IPS-20b (cell line): ENCODE results near the gene KREMEN2.

ENCODE experiments used
- H3K27ac ChIP-seq: one replicate; pipeline ENCODE4 v1.5.1; 2013; ENCODE audit warnings: low read length
- H3K27me3 ChIP-seq: 2 replicates; pipeline ENCODE4 v1.6.1; 2013; ENCODE audit warnings: mild to moderate bottlenecking, low read length, inconsistent platforms; ENCODE audit not compliant: insufficient read depth
- H3K36me3 ChIP-seq: 2 replicates; pipeline ENCODE4 v1.6.1; 2013; ENCODE audit warnings: low read depth, mild to moderate bottlenecking, inconsistent platforms, low read length, moderate library complexity; ENCODE audit not compliant: insufficient read depth
- H3K4me1 ChIP-seq: 2 replicates; pipeline ENCODE4 v1.6.1; 2013; ENCODE audit warnings: mild to moderate bottlenecking, control low read depth, inconsistent platforms, low read length, moderate library complexity; ENCODE audit not compliant: insufficient read depth
- H3K4me3 ChIP-seq: 2 replicates; pipeline ENCODE4 v1.5.1; 2013; ENCODE audit warnings: mild to moderate bottlenecking, low read length, inconsistent platforms
- H3K9ac ChIP-seq: 2 replicates; pipeline ENCODE4 v1.6.1; 2013; ENCODE audit warnings: low read depth, mild to moderate bottlenecking, inconsistent platforms, low read length, moderate library complexity
- H3K9me3 ChIP-seq: 2 replicates; pipeline ENCODE4 v1.6.1; 2013; ENCODE audit warnings: mild to moderate bottlenecking, low read depth, low read length, inconsistent platforms; ENCODE audit not compliant: insufficient read depth

Gene KREMEN2

GRCh38 chr16:2996298-2996697, 32.2 kb downstream of the KREMEN2 start:
- Histone ChIP-seq H3K4me1 (no peaks in the 10 kb centered on the region), H3K27ac (no peak overlapping the region), H3K36me3 (no peaks in the 10 kb centered on the region), H3K9ac (no peak overlapping the region), H3K9me3 (no peaks in the 10 kb centered on the region), H3K4me3 (no peak overlapping the region), H3K27me3 (no peaks in the 10 kb centered on the region)

DNA sequence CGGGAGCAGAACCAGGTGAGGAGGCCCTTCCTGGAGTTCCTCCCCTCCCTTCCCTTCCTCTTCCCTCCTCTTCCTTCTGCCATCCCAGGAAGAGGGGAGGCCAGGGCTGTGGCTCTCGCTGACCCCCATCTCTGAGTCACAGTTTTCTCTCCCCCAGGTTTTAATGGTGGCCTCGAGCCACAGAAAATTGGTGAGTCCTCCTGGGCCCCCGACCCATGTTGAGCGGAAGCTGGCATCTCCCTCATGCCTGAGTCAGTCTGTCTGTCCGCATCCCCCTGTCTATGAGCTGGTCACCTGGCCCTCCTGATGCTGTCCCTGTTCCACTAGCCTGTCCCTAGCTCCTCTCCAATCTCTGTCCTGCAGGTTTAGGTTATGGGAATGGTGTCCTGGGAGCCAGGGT, 35.9 kb downstream of the KREMEN2 start:
- Histone ChIP-seq H3K27ac (no peak overlapping the region), H3K4me1 (no peaks in the 10 kb centered on the region), H3K36me3 (no peaks in the 10 kb centered on the region), H3K27me3 (peaks cover 2% of the 10 kb centered on the region; the same call in 1 of the 2 replicates), H3K9me3 (no peaks in the 10 kb centered on the region), H3K9ac (no peak overlapping the region), H3K4me3 (no peak overlapping the region)

- peaks cover 4% of the 10 kb centered on the region; the same call in 1 of the 2 replicates for H3K27me3 ChIP-seq
- H3K9me3 ChIP-seq: no peaks in the 10 kb centered on the region
- H3K4me1 ChIP-seq: no peaks in the 10 kb centered on the region
- H3K27ac ChIP-seq: no peak overlapping the region
- no peak overlapping the region for H3K9ac ChIP-seq
- H3K4me3 ChIP-seq: no peak overlapping the region
- H3K36me3 ChIP-seq: no peaks in the 10 kb centered on the region
Observed at GRCh38 chr16:3000540-3000939, 36.5 kb downstream of the KREMEN2 start.

DNA sequence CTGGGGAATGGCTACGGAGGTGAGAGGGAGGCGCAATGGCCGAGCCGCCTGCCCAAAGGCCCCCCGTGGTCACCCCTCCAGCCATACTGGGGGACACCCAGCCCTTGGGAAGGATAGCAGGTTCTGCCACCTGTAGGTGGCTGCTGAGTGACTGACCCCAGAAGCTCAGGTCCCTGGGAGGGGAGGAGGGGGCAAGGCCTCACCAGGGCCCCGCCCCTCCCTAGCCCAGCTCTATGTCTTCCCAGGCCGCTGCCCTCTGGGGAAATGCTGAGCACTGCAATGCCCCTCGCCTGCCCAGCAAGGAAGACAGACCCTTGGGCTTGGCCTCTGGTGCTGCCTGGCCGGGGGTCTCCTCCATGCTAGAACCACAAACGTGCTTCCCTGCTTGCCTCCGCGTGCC, 37.2 kb downstream of the KREMEN2 start:
- H3K27ac ChIP-seq: no peak overlapping the region
- H3K9me3 ChIP-seq: no peaks in the 10 kb centered on the region
- no peak overlapping the region for H3K9ac ChIP-seq
- H3K4me1 ChIP-seq: peaks cover 5% of the 10 kb centered on the region; the same call in 1 of the 2 replicates
- no peak overlapping the region for H3K4me3 ChIP-seq
- H3K27me3 ChIP-seq: peaks cover 4% of the 10 kb centered on the region; the same call in 1 of the 2 replicates
- no peaks in the 10 kb centered on the region for H3K36me3 ChIP-seq

DNA sequence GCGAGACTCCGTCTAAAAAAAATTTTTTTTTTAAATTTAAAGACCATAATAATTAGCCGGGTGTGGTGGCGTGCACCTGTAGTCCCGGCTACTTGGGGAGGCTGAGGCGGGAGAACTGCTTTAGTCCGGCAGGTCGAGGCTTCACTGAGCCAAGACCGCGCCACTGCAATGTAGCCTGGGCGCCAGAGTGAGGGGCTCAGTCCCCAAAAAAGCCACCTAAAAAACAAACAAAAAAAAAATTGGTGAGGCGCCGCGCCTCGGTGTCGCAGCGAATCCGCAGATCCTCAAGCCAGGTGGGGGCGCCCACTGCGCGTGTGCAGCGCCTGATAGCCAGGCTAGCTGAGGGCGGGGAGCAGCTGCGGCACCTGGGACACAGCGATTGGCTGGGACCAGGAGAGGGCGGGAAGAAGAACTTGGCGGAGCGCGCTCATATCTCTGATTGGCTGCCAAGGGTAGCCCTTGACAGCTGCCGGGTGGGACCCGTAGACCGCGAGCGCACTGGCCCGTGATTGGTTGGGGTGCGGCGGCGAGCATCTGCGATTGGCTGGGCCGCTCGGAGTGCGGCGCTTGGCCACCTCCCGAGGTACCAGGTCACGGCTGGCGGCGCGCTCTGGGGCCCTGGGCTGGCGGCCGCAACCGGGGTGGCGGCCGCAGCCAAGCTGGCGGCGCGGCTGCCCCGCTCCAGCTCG, 39.7 kb downstream of the KREMEN2 start:
- Histone ChIP-seq H3K27me3 (peaks cover 15% of the 10 kb centered on the region; the same call in 1 of the 2 replicates), H3K27ac (no peak overlapping the region), H3K9me3 (no peaks in the 10 kb centered on the region), H3K36me3 (no peaks in the 10 kb centered on the region), H3K9ac (no peak overlapping the region), H3K4me1 (peaks cover 23% of the 10 kb centered on the region), H3K4me3 (no peak overlapping the region)

DNA sequence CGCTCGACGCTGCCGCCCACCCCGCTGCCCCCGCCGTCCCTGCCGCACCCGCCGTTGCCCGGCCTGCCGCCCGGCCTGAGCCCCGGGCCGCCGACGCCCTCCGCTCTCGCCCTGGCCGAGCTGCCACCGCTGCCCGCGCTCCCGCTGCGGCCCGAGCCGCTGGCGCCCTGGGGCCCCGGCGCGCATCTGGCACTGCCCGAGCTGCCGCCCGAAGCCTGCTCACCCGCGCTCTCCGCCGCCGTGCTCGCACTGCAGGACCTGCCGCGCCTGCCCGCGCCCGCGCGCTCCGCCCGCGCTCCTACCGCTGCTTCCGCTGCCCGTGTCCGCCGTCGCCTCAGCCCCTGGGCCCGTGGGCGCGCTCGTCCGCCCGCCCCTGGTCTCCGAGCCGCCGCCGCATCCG, 40.2 kb downstream of the KREMEN2 start:
- Histone ChIP-seq H3K27ac (no peak overlapping the region), H3K9me3 (no peaks in the 10 kb centered on the region), H3K4me3 (no peak overlapping the region), H3K27me3 (peaks cover 15% of the 10 kb centered on the region; the same call in 1 of the 2 replicates), H3K4me1 (peaks cover 28% of the 10 kb centered on the region), H3K9ac (no peak overlapping the region), H3K36me3 (no peaks in the 10 kb centered on the region)

DNA sequence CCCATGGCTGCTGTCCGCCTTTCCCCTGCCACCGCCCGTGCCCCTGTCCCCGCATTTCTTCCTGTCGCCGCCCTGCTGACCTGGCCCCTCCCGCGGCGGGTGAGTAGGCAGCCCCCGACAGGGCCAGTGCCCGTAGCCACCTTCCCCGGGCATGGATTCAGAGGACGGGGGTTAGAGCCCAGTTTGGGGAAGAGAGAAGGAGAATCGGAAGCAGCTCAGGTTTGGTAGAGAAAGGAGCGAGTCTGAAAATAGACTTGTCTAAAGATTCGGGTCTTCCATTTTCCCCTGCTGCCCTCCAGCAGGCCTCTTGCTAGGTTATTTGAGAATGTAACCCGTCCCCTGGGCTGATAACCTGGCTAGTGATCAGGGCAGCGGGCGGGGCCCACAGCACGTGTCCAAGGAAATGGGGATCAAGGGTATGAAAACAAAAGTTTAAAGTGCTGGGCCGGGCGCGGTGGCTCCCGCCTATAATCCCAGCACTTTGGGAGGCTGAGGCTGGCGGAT, 40.8 kb downstream of the KREMEN2 start:
- Histone ChIP-seq H3K27ac (no peak overlapping the region), H3K9me3 (no peaks in the 10 kb centered on the region), H3K4me3 (peak overlapping the region; percentile 65), H3K27me3 (peaks cover 15% of the 10 kb centered on the region; the same call in 1 of the 2 replicates), H3K4me1 (peaks cover 28% of the 10 kb centered on the region), H3K36me3 (no peaks in the 10 kb centered on the region), H3K9ac (no peak overlapping the region)

DNA sequence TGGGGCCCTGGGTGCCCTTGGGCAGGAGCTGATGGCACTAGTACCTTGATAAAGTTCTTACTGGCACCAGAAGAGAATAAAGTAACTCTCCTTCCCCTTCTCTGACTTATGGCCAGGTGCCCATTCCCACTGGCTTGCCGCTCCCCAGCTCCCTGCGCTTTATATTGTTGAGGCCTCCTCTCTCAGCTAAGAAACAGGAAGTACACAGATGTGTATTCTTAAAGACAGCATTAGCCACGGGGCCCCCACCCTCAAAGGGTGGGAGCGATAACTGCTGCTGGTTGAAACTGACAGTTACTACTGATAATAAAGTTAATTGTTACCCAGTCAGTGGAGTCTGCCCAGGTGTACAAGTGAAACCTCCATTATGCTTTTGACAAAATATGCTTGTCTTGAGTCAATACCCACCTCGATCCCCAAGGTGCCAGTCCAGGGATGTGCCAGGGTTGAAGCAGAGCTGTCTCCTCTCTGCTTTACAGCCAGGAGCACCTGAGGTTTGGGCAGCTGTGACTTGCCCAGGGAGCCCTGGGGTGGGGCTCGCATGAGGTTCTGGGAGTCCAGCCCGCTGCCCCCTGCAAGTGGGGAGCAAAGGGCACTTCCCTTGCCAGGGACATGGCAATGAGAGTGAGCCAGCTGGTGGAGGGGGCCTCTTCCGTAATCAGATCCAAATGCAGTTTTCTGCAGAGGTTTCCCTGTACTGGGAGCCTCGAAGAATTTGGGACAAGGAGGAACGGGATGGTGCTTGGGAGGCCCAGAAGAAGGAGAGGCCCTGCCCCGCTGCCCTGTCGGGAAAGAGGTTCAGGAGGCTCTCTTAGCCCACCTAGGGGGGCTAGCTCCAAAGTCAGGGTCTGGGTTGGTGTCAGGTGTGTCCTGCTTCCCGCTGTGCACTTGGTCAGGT, 43.2 kb downstream of the KREMEN2 start:
- Histone ChIP-seq H3K27me3 (peaks cover 25% of the 10 kb centered on the region), H3K4me3 (peak overlapping the region; percentile 63), H3K9ac (peak overlapping the region; percentile 92), H3K27ac (peak overlapping the region; percentile 86), H3K4me1 (peaks cover 31% of the 10 kb centered on the region), H3K9me3 (no peaks in the 10 kb centered on the region), H3K36me3 (no peaks in the 10 kb centered on the region)

DNA sequence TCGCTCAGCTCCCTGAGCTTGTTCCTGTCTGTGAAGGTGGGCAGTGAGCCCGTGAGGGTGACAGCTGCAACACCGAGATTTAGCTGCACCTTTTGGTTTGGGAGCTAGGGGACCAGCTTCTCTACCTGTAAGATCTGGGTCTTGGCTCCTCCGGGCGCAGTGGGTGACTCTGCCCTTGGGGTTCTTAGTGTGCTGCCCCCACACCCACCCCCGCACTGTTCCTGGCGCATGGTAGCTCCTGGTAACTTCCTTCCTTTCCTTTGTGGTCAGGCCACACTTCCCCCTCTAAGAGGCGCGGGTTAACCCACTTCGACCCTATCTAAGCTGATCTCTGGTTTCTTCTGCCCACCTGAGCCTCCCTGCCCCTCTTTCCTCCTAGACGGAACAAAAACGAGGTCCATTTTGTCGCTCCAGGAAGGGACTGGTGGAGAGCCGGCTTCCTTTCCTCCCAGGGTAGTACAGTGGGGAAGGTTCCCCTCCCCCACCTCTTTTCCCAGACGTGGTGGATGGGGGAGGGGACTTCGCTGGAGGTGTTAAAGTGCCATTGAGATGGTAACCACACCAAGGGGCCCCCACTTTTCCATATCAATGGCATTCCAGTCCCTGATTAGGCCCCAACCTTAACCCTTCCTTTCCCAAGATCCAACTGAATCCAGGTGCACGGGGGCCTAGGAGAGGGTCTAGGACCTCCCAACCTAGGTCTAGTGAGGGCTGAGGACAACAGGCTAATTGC, 44.0 kb downstream of the KREMEN2 start:
- no peaks in the 10 kb centered on the region for H3K9me3 ChIP-seq
- peaks cover 34% of the 10 kb centered on the region for H3K4me1 ChIP-seq
- no peaks in the 10 kb centered on the region for H3K36me3 ChIP-seq
- peak overlapping the region; percentile 92 for H3K9ac ChIP-seq
- peak overlapping the region; percentile 94 for H3K27ac ChIP-seq
- H3K27me3 ChIP-seq: peaks cover 34% of the 10 kb centered on the region
- H3K4me3 ChIP-seq: peak overlapping the region; percentile 63

DNA sequence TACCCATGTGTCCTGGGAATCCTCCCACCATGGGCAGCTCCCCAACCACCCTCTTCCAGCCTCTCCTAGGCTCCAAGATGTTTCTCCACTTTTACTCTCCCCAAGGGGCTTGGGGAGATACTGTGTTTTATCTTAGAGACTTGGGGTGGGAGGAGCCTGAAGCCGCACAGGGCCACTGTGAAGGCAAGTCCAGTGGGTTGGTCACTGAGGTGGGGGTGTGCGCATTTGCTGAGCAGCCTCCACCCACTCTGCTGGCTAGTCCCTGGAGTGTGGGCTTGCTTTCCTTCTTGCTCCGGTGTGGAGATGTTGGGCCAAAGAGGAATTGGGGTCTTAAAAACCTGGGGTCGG, 44.6 kb downstream of the KREMEN2 start:
- Histone ChIP-seq H3K27ac (peak overlapping the region; percentile 94), H3K9ac (peak overlapping the region; percentile 83), H3K27me3 (peaks cover 39% of the 10 kb centered on the region), H3K36me3 (no peaks in the 10 kb centered on the region), H3K9me3 (no peaks in the 10 kb centered on the region), H3K4me1 (peaks cover 37% of the 10 kb centered on the region), H3K4me3 (peak overlapping the region; percentile 63)

- Histone ChIP-seq H3K9me3 (no peaks in the 10 kb centered on the region), H3K27ac (peak overlapping the region; percentile 94), H3K27me3 (peaks cover 42% of the 10 kb centered on the region), H3K4me3 (peak overlapping the region; percentile 63; the same call in 1 of the 2 replicates), H3K36me3 (peaks cover 6% of the 10 kb centered on the region), H3K4me1 (peaks cover 42% of the 10 kb centered on the region), H3K9ac (peak overlapping the region; percentile 83)
Observed at GRCh38 chr16:3009568-3010390, 45.7 kb downstream of the KREMEN2 start.
